Measurements from ENCODE around the gene MOV10L1.

MOV10L1 gene

GRCh38 chr22:50059881-50060262, 29.9 kb upstream of the MOV10L1 start:
- no peak for DNase-seq

DNA sequence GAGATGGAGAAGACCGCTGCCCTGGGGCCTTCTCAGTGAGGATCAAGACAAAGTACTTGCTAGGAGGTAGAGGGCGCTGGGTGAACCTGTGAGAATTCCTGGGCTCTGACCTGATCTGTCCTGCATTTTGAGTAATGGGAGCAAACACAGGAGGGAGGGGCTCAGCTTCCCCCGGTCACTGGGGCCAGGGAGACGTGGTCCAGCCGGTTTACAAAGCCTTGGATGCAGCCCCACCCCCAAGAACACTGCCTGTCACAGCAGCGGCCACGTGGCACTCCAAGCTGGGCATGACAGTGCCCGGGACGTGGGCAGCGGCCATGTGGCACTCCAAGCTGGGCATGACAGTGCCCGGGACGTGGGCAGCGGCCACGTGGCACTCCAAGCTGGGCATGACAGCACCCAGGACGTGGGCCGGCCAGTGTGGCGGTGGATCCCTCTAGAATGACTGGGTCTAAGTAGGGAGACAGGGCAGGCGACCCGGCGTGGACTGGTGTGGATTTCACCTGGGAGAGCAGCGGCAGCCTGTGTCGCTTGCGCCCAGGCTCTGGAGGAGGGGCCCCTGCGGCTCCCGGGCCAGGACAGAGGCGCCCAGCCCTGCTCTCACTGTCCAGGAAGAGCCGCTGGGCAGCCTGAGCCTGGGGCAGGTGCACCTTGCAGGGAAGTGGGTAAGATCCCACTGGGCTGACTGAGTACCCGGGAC, 29.2 kb upstream of the MOV10L1 start:
- no peak for DNase-seq

DNA sequence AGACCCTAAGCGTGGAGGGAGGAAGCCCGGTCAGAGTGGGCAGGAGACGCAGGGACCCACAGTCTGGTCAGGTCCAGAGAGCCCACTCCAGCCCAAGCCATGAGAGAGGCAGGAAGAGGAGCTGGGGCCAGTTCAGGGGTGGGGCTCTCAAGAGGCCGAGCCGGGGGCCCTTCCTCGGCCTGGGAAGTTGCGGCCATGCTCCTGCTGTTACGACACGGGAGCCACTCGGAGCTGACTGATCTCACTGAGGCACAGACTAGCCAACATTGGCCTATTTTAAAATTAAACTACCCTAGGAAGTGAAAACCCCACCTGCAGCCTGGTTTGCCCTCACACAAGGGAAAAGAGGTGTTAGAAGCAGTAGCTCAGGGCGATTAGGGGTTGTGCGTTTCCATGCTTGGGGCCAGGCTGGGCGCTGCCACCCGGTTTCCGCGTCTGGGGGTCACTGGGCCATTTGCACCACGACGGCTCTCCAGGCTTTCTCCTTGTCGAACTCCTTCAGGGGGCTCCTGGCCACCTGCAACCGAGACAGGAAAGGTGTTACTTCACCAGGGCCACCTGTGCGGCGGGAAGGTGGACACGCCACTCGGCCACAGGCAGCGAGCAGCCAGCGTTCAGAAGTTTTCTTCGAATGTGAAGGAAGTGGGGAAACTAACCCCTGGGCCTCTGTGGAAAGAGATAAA, 28.5 kb upstream of the MOV10L1 start:
- no peak for DNase-seq

DNA sequence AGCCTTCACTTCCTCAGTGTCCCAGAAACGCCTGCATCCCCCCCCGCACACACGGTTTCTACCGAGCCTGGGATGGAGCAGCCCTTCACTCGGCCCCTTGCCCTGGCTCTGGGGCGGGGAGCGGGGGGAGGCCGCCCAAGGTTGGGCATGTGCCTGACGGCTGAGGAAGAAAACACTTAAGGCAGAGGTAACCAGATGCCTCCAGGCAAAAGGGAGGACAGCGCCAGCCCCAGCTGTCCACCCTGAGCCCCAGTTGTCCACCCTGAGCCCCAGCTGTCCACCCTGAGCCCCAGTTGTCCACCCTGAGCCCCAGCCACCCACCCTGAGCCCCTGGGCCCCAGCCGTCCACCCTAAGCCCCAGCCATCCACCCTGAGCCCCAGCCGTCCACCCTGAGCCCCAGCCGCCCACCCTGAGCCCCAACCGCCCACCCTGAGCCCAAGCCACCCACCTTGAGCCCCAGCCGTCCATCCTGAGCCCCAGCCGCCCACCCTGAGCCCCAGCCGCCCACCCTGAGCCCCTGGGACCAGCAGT, 27.9 kb upstream of the MOV10L1 start:
- DNase-seq = no peak

- DNase-seq = no peak
Observed at GRCh38 chr22:50062509-50063135, 27.2 kb upstream of the MOV10L1 start.

DNA sequence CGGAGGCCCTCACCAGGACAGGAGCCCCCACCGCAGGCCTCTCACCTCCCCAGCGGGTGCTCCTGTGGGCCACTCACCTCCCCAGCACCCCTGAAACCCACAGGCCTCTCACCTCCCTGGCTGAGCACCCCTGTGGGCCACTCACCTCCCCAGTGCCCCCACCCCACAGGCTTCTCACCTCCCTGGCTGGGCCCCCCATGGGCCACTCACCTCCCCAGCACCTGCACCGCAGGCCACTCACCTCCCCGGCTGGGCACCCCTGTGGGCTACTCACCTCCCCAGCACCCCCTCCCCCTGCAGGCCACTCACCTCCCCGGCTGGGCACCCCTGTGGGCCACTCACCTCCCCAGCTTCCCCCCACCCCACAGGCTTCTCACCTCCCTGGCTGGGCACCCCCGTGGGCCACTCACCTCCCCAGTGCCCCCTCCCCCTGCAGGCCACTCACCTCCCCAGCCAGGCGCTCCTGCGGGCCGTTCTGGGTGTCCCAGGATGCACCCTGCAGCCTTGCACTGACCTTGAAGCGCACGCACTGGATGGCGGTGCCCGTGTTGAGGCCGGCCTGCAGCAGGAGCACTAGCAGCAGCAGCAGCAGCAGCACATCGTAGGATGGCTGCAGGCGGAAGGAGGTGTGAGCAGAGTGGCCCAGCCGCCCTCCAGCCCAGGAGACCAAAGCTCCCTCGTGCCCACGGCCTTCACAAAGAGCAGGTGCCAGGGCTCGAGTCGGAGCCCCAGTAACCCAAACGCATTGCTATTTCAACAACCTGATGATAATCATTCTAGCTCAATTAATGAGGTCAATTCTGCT, 26.0 kb upstream of the MOV10L1 start:
- no peak for DNase-seq

DNA sequence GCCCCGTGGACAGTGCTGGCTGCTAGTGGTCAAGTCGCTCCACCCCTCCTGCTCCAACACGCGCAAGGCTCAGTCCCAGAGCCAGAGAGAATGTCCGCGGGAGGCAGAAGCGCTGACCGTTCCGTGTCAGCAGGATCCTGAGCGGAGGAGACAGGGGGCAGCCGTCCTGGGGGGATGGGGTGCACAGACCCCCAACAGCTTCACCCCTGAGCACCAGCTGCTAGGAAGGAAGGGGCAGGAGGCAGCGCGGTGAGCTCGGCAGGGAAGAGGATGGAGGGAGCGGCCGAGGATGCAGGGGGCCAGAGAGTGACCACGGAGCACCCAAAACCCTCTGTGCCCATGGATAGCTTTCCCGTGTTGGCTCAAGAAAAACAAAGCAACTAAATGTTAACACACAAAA, 25.4 kb upstream of the MOV10L1 start:
- no peak for DNase-seq

GRCh38 chr22:50067244-50067643, 22.6 kb upstream of the MOV10L1 start:
- DNase-seq = no peak

- no peak for DNase-seq
Observed at GRCh38 chr22:50068096-50068495, 21.7 kb upstream of the MOV10L1 start.

DNA sequence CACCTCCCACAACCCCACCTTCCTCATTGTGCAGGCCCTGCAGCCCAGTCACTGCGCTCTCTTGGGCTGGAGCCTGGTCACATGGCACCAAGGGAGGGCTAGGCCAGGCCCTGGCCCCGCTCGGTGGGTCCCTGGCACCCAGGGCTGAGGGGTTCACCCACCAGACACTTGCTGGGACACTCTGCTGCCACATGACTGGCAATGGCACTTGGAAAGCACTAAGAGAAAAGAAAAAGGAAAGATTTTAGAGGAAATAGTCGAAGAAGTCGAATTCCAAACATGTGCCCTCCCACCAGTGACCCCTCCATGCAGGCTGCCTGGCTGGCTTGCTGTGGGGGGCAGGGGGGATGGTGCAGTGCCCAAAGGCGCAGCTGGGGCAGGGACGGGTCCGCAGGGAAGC, 19.4 kb upstream of the MOV10L1 start:
- no peak for DNase-seq

GRCh38 chr22:50071432-50072166, 18.2 kb upstream of the MOV10L1 start:
- DNase-seq = no peak

GRCh38 chr22:50072167-50072555, 17.6 kb upstream of the MOV10L1 start:
- no peak for DNase-seq

- DNase-seq = no peak
Observed at GRCh38 chr22:50072714-50073538, 16.9 kb upstream of the MOV10L1 start.

- no peak for DNase-seq
Observed at GRCh38 chr22:50074056-50074455, 15.8 kb upstream of the MOV10L1 start.

DNA sequence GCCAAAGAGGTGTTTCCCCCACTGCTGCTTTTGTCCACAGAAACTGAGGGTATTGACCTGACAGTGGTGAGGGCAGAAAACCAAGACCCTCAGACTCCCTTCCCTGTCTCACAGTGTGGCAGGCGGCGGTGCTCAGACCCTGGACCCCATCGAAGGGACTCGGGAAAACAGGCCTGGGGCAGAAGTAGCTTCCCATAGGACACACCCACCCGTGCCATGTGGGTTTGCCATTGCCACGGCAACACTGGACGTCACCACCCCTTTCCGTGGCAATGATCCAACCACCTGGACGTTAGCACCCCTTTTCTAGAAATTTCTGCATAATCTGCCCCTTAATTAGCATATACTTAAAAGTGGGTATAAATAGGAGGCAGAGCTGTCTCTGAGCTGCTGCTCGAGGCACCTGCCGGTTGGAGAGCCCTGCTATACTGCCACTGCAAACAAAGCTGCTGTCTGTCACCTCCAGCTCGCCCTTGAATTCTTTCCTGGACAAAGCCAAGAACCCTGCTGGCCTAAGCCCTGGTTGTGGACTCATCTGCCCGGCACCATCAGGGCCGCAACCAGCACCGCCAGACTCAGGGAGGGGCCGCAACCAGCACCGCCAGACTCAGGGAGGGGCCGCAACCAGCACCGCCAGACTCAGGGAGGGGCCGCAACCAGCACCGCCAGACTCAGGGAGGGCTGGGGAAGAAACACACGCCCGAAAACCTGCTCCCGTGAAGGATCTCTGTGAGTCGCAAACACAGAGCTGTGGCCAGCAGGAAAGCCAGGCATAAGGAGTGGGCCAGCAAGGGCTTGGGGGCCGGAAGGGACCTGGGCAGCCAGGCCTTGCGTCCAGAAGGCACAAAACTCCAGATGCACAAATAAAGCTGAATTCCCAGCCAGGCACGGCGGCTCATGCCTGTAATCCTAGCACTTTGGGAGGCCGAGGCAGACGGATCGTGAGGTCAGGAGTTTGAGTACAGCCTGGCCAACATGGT, 15.0 kb upstream of the MOV10L1 start:
- DNase-seq = no peak

- DNase-seq = no peak
Observed at GRCh38 chr22:50076646-50077535, 12.9 kb upstream of the MOV10L1 start.

DNA sequence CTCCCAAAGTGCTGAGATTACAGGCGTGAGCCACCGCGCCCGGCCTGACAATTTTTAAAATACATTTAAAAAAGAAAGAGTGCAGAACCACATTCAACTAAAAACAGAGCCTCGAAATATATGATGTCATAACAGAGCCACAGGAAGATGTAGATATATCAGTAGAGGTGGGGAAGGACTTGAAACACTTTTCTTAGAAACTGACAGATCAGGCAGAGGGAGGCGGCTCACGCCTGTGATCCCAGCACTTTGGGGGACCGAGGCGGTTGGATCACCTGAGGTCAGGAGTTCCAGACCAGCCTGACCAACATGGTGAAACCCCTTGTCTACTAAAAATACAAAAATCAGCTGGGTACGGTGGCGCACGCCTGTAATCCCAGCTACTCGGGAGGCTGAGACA, 11.6 kb upstream of the MOV10L1 start:
- DNase-seq = no peak

DNA sequence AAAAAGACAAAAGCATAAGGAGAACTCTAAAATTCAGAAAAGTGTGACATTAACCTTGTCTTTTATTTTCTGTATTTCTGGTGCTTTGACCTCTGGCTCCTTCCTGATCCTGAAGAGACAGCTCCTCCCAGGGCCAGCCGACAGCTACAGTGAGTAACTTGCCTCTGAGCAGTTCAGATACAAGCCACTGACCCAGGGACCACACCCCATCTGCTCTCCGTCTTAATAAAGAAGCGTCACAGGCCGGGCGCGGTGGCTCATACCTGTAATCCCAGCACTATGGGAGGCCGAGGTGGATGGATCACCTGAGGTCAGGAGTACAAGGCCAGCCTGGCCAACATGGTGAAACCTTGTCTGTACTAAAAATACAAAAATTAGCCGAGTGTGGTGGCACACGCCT, 11.0 kb upstream of the MOV10L1 start:
- DNase-seq = no peak

DNA sequence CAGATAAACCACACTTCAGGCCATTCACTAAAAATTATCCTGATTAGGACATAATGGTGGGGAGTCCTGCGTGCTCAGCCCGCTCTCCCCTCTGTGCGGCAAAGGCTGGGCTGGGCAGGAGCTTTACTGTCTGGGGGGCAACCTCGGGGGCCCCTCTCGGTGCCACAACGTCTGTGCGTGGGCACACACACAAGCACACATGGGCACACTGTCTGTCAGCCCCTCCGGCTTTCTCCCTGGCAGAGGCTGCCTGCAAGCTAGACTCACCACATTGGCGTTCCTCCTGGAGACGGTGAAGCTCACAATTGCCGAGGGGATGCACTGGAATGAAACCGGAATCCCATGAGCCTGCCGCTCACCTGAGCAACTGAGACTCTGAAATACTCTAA, 9.7 kb upstream of the MOV10L1 start:
- no peak for DNase-seq

Data from kidney glomerular epithelial cell (primary cell).